ENCODE data around the gene PARN.
A peak's percentile ranks its signal among the peaks of the same experiment; 100 is the strongest.
"Not testable (repeated sequence)": the region's sequence is repeated elsewhere in the genome, so short reads cannot be mapped to it uniquely, and the experiment has no call there.

PARN gene

GRCh38 chr16:14572535-14572934, 57.5 kb downstream of the PARN start:
- no peak for DNase-seq

- DNase-seq: no peak
Observed at GRCh38 chr16:14569213-14569612, 60.8 kb downstream of the PARN start.

GRCh38 chr16:14566599-14566998, 63.5 kb downstream of the PARN start:
- DNase-seq: no peak

- DNase-seq: no peak
Observed at GRCh38 chr16:14565688-14566025, 64.4 kb downstream of the PARN start.

GRCh38 chr16:14564861-14565687, 65.0 kb downstream of the PARN start:
- peak; percentile 87 for DNase-seq

- DNase-seq: peak; percentile 42
Observed at GRCh38 chr16:14564323-14564722, 65.7 kb downstream of the PARN start.

- DNase-seq: peak; percentile 2
Observed at GRCh38 chr16:14562691-14563491, 67.2 kb downstream of the PARN start.

GRCh38 chr16:14560523-14560922, 69.5 kb downstream of the PARN start:
- DNase-seq: no peak

- peak; percentile 41 for DNase-seq
Observed at GRCh38 chr16:14559809-14560241, 70.2 kb downstream of the PARN start.

- no peak for DNase-seq
Observed at GRCh38 chr16:14553447-14553846, 76.6 kb downstream of the PARN start.

GRCh38 chr16:14549789-14550153, 80.3 kb downstream of the PARN start:
- peak; percentile 50 for DNase-seq

GRCh38 chr16:14548933-14549788, 80.9 kb downstream of the PARN start:
- no peak for DNase-seq

GRCh38 chr16:14545346-14545884, 84.6 kb downstream of the PARN start:
- no peak for DNase-seq

- not testable (repeated sequence) for DNase-seq
Observed at GRCh38 chr16:14544846-14545245, 85.2 kb downstream of the PARN start.

- DNase-seq: no peak
Observed at GRCh38 chr16:14539631-14540030, 90.4 kb downstream of the PARN start.

GRCh38 chr16:14539156-14539555, 90.9 kb downstream of the PARN start:
- no peak for DNase-seq

GRCh38 chr16:14538604-14539003, 91.5 kb downstream of the PARN start:
- DNase-seq: no peak

- no peak for DNase-seq
Observed at GRCh38 chr16:14531613-14532012, 98.4 kb downstream of the PARN start.

- no peak for DNase-seq
Observed at GRCh38 chr16:14531101-14531500, 99.0 kb downstream of the PARN start.

- DNase-seq: no peak
Observed at GRCh38 chr16:14530046-14530445, 100.0 kb downstream of the PARN start.

- peak; percentile 53 for DNase-seq
Observed at GRCh38 chr16:14529010-14529669, 100.9 kb downstream of the PARN start.

GRCh38 chr16:14528306-14528705, 101.8 kb downstream of the PARN start:
- no peak for DNase-seq

Data from DMS153 (cell line).